ENCODE measurements around the gene UBR4. TPM values are rescaled to one million over a fixed set of nuclear protein-coding genes. Genes with fewer than 3 reads are reported as not detected.

Gene UBR4
- total RNA-seq, 6 experiments from 2014 or later = 73.0 to 132 (median 90.1) TPM

DNA sequence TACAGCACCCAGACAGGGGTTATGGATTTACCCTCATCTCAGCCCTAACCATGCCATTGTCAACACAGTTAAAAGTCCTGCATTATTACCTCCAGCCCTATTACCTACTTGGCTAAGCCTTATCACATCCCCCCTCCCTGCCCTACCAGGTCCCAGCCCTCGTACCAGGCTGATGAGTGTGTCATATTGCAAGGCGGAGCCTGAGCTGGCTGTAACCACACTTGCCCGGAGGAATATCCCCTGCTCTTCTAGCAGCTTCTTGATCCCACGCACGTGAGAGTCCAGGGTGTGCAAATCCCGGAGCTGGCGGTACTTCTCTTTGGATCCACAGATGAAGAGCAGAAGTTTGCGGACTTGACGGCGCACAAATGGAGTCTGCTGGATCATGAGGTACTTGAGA, 87.4 kb downstream of the UBR4 start:
- Histone ChIP-seq H3K4me1 (no peaks in the 10 kb centered on the region), H3K4me3 (no peak overlapping the region), H3K27me3 (no peaks in the 10 kb centered on the region), H3K9me3 (no peaks in the 10 kb centered on the region), H3K36me3 (peaks cover 16 to 100% (median 85%) of the 10 kb centered on the region in 4 donors), H3K27ac (no peak overlapping the region)
- TF ChIP-seq POLR2A (IDR thresholded peaks at IDR 0.05) = no peak
- TF ChIP-seq, protein P1, sequence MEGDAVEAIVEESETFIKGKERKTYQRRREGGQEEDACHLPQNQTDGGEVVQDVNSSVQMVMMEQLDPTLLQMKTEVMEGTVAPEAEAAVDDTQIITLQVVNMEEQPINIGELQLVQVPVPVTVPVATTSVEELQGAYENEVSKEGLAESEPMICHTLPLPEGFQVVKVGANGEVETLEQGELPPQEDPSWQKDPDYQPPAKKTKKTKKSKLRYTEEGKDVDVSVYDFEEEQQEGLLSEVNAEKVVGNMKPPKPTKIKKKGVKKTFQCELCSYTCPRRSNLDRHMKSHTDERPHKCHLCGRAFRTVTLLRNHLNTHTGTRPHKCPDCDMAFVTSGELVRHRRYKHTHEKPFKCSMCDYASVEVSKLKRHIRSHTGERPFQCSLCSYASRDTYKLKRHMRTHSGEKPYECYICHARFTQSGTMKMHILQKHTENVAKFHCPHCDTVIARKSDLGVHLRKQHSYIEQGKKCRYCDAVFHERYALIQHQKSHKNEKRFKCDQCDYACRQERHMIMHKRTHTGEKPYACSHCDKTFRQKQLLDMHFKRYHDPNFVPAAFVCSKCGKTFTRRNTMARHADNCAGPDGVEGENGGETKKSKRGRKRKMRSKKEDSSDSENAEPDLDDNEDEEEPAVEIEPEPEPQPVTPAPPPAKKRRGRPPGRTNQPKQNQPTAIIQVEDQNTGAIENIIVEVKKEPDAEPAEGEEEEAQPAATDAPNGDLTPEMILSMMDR (IDR thresholded peaks at IDR 0.05) = no peak
- ATAC-seq (peak in 2 of 4 donors; percentile 24 to 55), DNase-seq (no peak)
- intact Hi-C loops (cut with DNase I) = no loop called here
- 58% methylated on average over 4 of the region's 10 CpGs for WGBS (ENCODE audit: insufficient coverage, low coverage, low lambda C conversion rate, missing lambda C conversion rate)

- peaks cover 27 to 100% (median 83%) of the 10 kb centered on the region in 4 donors for H3K36me3 ChIP-seq
- intact Hi-C loops (cut with DNase I) = no loop called here
- ATAC-seq (no peak), DNase-seq (no peak)
- no peak overlapping the region for H3K4me3 ChIP-seq
- WGBS (ENCODE audit: insufficient coverage, low coverage, low lambda C conversion rate, missing lambda C conversion rate) = 81% methylated on average over 5 of the region's 7 CpGs
- no peaks in the 10 kb centered on the region for H3K27me3 ChIP-seq
- no peaks in the 10 kb centered on the region for H3K9me3 ChIP-seq
- TF ChIP-seq POLR2A (IDR thresholded peaks at IDR 0.05) = no peak
- TF ChIP-seq, protein P1 (IDR thresholded peaks at IDR 0.05) = no peak
- no peak overlapping the region for H3K27ac ChIP-seq
- no peaks in the 10 kb centered on the region for H3K4me1 ChIP-seq
Measured at GRCh38 chr1:19121192-19121591, 88.9 kb downstream of the UBR4 start.

- H3K9me3 ChIP-seq = no peaks in the 10 kb centered on the region
- no peak overlapping the region for H3K4me3 ChIP-seq
- intact Hi-C loops (cut with DNase I) = no loop called here
- DNase-seq = no peak
- no peaks in the 10 kb centered on the region for H3K4me1 ChIP-seq
- H3K27ac ChIP-seq = no peak overlapping the region
- TF ChIP-seq, protein P1 (IDR thresholded peaks at IDR 0.05) = no peak
- no peak for TF ChIP-seq POLR2A (IDR thresholded peaks at IDR 0.05)
- peaks cover 24 to 100% (median 81%) of the 10 kb centered on the region in 4 donors for H3K36me3 ChIP-seq
- 81% methylated on average over 5 of the region's 7 CpGs for WGBS (ENCODE audit: insufficient coverage, low coverage, low lambda C conversion rate, missing lambda C conversion rate)
- no peaks in the 10 kb centered on the region for H3K27me3 ChIP-seq
- ATAC-seq = no peak
Measured at GRCh38 chr1:19120070-19120469, 90.0 kb downstream of the UBR4 start.

GRCh38 chr1:19115082-19115808, 94.8 kb downstream of the UBR4 start:
- TF ChIP-seq, protein P1 (IDR thresholded peaks at IDR 0.05) = no peak
- no peak for TF ChIP-seq POLR2A (IDR thresholded peaks at IDR 0.05)
- DNase-seq = no peak
- no peaks in the 10 kb centered on the region for H3K4me1 ChIP-seq
- 60% methylated on average over 5 of the region's 6 CpGs for WGBS (ENCODE audit: insufficient coverage, low coverage, low lambda C conversion rate, missing lambda C conversion rate)
- peaks cover 34 to 100% (median 74%) of the 10 kb centered on the region in 4 donors for H3K36me3 ChIP-seq
- H3K27me3 ChIP-seq = no peaks in the 10 kb centered on the region
- ATAC-seq = no peak
- H3K9me3 ChIP-seq = no peaks in the 10 kb centered on the region
- H3K4me3 ChIP-seq = no peak overlapping the region
- intact Hi-C loops (cut with DNase I) = no loop called here
- H3K27ac ChIP-seq = no peak overlapping the region
